GM12873 (cell line): Measurements from ENCODE around the gene GBP3.

ENCODE experiments used
- TF ChIP-seq, protein P1 (sequence below): IDR thresholded peaks from 2 replicates; pipeline ENCODE4 v1.5.1; 2012; ENCODE audit warnings: low read depth, mild to moderate bottlenecking, moderate library complexity, low read length, control low read depth; ENCODE audit not compliant: insufficient read depth; ENCODE audit errors: missing control alignments

GBP3 gene

DNA sequence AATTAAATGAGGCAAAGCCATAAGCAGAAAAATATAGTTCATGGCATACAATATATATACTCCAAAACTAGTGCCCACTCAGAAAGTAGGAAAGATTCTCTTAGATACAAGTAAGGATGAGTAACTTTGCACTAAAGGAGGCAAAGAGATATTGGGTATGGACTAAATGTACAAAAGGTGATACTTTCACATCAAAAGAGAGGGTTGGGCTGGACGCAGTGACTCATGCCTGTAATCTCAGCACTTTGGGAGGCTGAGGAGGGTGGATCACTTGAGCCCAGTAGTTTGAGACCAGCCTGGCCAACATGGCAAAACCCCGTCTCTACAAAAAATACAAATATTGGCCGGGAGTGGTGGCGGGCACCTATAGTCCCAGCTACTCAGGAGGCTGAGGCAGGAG is 37.0 kb downstream of the GBP3 start:
- TF ChIP-seq, protein P1, sequence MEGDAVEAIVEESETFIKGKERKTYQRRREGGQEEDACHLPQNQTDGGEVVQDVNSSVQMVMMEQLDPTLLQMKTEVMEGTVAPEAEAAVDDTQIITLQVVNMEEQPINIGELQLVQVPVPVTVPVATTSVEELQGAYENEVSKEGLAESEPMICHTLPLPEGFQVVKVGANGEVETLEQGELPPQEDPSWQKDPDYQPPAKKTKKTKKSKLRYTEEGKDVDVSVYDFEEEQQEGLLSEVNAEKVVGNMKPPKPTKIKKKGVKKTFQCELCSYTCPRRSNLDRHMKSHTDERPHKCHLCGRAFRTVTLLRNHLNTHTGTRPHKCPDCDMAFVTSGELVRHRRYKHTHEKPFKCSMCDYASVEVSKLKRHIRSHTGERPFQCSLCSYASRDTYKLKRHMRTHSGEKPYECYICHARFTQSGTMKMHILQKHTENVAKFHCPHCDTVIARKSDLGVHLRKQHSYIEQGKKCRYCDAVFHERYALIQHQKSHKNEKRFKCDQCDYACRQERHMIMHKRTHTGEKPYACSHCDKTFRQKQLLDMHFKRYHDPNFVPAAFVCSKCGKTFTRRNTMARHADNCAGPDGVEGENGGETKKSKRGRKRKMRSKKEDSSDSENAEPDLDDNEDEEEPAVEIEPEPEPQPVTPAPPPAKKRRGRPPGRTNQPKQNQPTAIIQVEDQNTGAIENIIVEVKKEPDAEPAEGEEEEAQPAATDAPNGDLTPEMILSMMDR = no peak

DNA sequence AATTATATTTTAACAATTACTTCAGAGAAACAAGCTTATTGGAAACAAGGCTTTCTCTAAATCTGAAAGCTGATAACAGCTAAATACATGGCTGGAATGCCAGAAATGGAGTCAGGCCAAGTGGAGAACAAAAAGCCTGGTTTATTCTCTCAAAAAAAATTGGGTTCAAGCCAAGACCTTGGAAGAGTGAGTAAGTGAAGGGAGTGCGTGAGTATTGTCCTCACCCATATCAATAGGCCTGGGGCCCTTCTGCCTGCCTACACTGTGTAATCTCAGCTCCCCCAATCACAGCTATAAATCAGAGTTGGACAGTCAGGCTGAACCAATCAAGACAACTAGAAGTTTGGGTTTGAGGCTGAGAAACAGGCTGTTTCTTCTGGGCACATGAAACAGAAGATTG is 37.6 kb downstream of the GBP3 start:
- TF ChIP-seq, protein P1 = no peak

DNA sequence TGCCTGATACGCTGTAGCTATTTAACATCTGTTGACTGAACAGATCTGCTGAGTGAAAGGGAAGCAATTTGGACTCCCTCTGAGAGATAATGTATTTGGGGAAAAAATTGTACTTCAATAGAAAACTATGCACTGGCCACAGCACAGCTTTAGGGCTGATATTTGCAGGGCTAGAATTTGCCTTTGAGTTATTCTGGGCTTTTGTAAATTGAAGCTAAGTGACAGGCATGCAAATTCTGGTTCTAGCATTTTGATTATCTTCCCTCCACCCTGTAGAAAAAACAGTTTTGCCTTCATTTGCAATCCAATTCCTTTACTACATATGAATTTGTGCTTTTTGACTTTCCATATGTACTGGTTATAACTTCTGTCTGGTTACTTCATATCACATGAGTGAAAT is 38.1 kb downstream of the GBP3 start:
- TF ChIP-seq, protein P1 = no peak

DNA sequence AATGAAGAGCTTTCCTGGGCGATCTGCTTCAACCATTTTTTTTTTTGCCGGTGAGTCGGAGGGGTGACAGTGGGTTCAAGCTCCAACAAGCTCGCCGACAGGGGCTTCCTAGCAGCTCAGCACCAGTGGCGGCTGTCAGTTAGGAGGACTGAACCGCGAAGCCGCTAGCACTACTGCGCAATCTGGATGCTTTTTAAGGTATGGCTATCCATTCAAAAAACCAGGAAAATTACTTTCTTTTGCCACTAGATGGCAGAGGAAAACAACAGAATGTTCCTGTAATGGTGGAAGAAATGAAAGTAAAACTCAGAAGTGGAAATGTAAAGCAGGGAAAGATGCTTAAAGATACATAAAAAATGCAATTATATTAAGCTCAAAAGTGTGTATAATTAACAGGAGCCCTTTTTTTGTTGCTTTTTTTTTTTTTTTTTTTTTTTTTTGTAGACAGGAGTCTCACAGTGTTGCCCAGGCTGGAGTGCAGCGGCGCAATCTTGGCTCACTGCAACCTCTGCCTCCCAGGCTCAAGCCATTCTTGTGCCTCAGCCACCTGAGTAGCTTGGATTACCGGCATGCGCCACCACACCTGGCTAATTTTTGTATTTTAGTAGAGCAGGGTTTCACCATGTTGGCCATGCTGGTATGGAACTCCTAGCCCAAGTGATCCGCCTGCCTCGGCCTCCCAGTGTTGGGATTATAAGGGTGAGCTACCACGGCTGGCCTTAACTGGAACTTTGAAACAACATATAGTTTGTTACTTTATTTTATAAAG is 38.7 kb downstream of the GBP3 start:
- TF ChIP-seq, protein P1 = peak; percentile 62

DNA sequence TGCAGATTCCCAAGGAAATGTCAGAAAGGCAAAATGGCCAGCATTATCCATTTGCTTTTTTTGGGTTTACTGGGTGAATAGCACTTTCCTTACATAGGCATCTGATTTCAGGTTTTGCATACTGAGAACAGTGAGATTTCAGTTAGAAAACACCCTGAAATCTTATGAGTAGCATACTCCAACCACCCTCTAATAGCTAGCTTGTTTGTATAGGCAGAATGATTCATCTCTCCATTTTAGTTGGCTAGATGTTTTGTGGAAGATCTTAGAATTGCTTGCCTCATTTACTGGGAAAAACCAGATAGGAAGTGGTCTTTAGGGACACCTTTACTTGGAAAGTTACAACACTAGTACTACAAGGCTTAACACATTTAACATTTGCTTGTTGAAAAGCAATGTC is 40.6 kb downstream of the GBP3 start:
- TF ChIP-seq, protein P1 = no peak

DNA sequence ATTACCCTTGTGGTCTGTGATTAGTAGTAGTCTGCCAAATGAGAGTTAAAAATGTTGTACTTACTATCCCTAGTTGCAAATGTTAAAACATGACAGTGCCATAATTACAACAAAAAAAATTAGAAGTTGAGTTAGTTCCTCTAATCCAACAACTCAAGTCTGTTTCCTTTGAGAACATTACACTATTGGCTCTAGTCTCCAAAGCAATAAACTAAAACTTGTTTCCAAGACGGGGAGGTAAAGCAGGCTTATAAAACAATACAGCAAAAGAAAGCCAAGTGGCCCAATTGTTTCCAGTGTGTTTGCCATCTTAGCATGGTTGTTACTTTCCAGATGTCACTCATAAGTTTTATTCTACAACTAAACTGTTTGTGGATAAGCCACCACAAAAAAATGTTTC is 41.8 kb downstream of the GBP3 start:
- TF ChIP-seq, protein P1 = no peak

DNA sequence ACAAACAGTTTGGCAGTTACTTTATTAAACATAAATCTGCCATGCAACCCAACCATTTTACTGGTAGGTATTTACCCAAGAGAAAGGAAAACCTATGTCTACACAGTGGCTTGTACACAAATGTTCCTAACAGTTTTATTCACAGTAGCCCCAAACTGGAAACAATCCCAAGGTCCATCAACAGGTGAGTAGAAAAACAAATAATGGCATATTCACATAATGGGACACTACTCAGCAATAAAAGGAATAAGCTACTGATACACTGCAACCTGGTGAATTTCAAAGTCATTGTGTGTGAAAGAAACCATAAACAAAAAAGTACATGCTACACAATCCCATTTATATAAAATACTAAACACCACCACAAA is 42.9 kb downstream of the GBP3 start:
- TF ChIP-seq, protein P1 = no peak
